GM21576 (cell line): Measurements from ENCODE around the gene TNFRSF6B.

Experiments
- ATAC-seq: cut with Tn5 transposase; IDR thresholded peaks from one replicate; pipeline ENCODE4 v1.9.1; 2021; ENCODE audit warnings: mild to moderate bottlenecking, moderate library complexity; ENCODE audit not compliant: unreplicated experiment

The TNFRSF6B gene

GRCh38 chr20:63735859-63736718, 39.6 kb downstream of the TNFRSF6B start, which contains the start of gene LIME1:
Gene LIME1, plus strand, starts transcription at chr20:63736664. Its CDS starts 886 bp downstream, at chr20:63737550.
- ATAC-seq, result no peak

GRCh38 chr20:63736893-63737694, 40.6 kb downstream of the TNFRSF6B start:
- no peak for ATAC-seq

GRCh38 chr20:63737695-63737944, 41.2 kb downstream of the TNFRSF6B start:
- no peak for ATAC-seq

- ATAC-seq, result no peak
Observed at GRCh38 chr20:63737945-63738686, 41.7 kb downstream of the TNFRSF6B start.

- no peak for ATAC-seq
Observed at GRCh38 chr20:63738687-63739129, 42.3 kb downstream of the TNFRSF6B start.

- ATAC-seq, result no peak
Observed at GRCh38 chr20:63739130-63740069, 42.9 kb downstream of the TNFRSF6B start, which contains the start of gene SLC2A4RG. Gene SLC2A4RG, plus strand, starts transcription at chr20:63739776. Its CDS starts 137 bp downstream, at chr20:63739913.

GRCh38 chr20:63740070-63740626, 43.7 kb downstream of the TNFRSF6B start:
- ATAC-seq, result no peak

GRCh38 chr20:63740627-63741353, 44.3 kb downstream of the TNFRSF6B start:
- ATAC-seq, result no peak

GRCh38 chr20:63741354-63741675, 44.9 kb downstream of the TNFRSF6B start:
- ATAC-seq, result no peak

- no peak for ATAC-seq
Observed at GRCh38 chr20:63741676-63742380, 45.4 kb downstream of the TNFRSF6B start.

GRCh38 chr20:63742381-63743024, 46.1 kb downstream of the TNFRSF6B start:
- ATAC-seq, result no peak

- no peak for ATAC-seq
Observed at GRCh38 chr20:63743210-63743970, 46.9 kb downstream of the TNFRSF6B start.

GRCh38 chr20:63744158-63744557, 47.7 kb downstream of the TNFRSF6B start:
- ATAC-seq, result no peak

- ATAC-seq, result no peak
Observed at GRCh38 chr20:63744574-63745423, 48.3 kb downstream of the TNFRSF6B start.

GRCh38 chr20:63745424-63745805, 49.0 kb downstream of the TNFRSF6B start:
- ATAC-seq, result no peak

GRCh38 chr20:63745961-63746731, 49.7 kb downstream of the TNFRSF6B start:
- ATAC-seq, result no peak
